PC-3 (cell line): ENCODE data around the gene OR7G3.

Source experiments
- CTCF ChIP-seq: fragments of 300-600 bp; sonication (generic); conservative IDR thresholded peaks from 2 replicates; pipeline ENCODE4 v1.5.1; 2017; ENCODE audit warnings: antibody characterized with exemption, low read depth, mild to moderate bottlenecking, low read length
- EZH2 ChIP-seq: fragments of 300-600 bp; sonication (generic); IDR thresholded peaks from one replicate; pipeline ENCODE4 v1.6.1; 2017; ENCODE audit warnings: antibody characterized with exemption, mild to moderate bottlenecking, low read length; ENCODE audit not compliant: unreplicated experiment
- EZH2phosphoT487 ChIP-seq: fragments of 300-600 bp; sonication (generic); IDR thresholded peaks from 2 replicates; pipeline ENCODE4 v1.6.1; 2018; ENCODE audit warnings: mild to moderate bottlenecking, antibody characterized with exemption, low read length, borderline replicate concordance

- TF ChIP-seq CTCF (no peak), EZH2 (no peak), EZH2phosphoT487 (no peak)
These were observed 16.8 kb downstream of the OR7G3 start for GRCh38 chr19:9109959-9110358.
